GM12864 (cell line): Measurements from ENCODE around the gene LIPM.

Experiments
- DNase-seq: peaks from one replicate; pipeline ENCODE4 v3.0.0-alpha.2; 2011; ENCODE audit warnings: low read depth
- H3K4me3 ChIP-seq: 2 replicates; pipeline ENCODE4 v1.5.1; 2011; ENCODE audit warnings: mild to moderate bottlenecking, low read depth, low read length, control low read depth
- TF ChIP-seq, protein P1 (sequence below): IDR thresholded peaks from 2 replicates; pipeline ENCODE4 v1.5.1; 2011; ENCODE audit warnings: low read depth, mild to moderate bottlenecking, moderate library complexity, low read length, control low read depth, inconsistent platforms; ENCODE audit errors: missing control alignments

The LIPM gene

DNA sequence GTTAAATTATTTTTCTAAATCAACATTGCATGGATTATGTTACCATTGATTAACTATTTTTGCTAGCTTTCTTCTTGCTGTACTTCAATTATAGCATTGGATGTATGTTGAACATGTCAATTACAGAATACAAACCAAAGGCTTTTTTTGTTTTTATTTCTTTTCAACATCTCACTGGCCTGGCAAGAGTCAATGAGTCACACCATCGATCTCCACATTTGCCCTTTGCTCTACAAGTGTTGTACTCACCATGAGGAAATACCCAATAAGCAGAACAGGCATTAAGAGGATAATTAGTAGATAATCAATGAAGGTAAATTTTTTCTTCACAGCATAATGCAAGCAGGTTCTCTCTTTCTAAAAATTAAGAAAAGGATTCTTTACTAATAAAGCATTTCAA, 25.8 kb downstream of the LIPM start:
- no peak for DNase-seq
- TF ChIP-seq, protein P1, sequence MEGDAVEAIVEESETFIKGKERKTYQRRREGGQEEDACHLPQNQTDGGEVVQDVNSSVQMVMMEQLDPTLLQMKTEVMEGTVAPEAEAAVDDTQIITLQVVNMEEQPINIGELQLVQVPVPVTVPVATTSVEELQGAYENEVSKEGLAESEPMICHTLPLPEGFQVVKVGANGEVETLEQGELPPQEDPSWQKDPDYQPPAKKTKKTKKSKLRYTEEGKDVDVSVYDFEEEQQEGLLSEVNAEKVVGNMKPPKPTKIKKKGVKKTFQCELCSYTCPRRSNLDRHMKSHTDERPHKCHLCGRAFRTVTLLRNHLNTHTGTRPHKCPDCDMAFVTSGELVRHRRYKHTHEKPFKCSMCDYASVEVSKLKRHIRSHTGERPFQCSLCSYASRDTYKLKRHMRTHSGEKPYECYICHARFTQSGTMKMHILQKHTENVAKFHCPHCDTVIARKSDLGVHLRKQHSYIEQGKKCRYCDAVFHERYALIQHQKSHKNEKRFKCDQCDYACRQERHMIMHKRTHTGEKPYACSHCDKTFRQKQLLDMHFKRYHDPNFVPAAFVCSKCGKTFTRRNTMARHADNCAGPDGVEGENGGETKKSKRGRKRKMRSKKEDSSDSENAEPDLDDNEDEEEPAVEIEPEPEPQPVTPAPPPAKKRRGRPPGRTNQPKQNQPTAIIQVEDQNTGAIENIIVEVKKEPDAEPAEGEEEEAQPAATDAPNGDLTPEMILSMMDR: no peak
- H3K4me3 ChIP-seq: no peak overlapping the region

DNA sequence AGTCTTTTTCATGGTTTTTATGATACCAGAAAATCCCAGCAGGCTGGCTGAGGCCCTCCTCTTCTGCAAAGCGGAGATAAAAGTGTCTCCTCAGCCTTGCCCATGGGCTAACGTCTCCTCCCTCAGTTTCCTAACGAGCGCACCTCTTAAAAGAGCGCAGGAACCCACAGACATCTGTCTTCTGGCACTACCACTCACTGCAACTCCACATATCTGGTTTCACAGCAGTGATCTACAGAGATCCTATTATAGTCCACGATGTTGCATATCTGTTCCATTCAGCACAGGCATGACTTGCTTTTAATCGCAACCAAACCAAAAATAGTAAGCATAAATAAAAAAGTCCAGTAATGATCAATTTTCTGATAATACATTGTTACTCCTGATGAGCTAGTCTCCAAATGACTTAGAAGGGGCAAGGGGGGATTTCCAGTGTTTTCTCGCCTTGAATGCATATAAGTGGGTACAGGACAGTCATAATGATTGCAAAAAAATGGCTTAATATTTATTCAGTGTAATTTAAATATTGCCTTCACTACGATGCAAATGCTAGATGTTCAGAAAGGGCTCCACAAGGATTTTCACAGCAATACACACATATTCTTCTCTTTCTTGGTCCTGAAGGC, 28.2 kb downstream of the LIPM start:
- TF ChIP-seq, protein P1: no peak
- no peak overlapping the region for H3K4me3 ChIP-seq
- no peak for DNase-seq

DNA sequence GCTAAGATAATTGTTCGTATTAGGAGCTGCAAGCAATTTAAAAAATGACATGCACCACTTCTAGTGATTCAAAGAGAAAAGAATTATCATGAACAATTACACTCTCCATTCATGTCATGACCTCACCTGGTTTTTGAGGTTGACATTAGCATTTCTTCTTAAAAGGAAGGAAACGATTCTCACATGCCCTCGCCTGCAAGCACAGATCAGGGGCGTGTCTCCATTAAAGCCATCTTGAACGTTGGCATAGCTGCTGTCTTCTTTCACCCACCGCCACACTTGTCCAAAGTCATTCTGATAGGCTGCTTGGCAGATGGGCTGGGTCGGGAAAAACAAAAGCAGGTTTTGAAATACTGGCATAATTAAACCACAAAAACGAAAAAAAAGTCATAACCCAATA, 29.2 kb downstream of the LIPM start:
- no peak overlapping the region for H3K4me3 ChIP-seq
- DNase-seq: no peak
- TF ChIP-seq, protein P1: no peak

DNA sequence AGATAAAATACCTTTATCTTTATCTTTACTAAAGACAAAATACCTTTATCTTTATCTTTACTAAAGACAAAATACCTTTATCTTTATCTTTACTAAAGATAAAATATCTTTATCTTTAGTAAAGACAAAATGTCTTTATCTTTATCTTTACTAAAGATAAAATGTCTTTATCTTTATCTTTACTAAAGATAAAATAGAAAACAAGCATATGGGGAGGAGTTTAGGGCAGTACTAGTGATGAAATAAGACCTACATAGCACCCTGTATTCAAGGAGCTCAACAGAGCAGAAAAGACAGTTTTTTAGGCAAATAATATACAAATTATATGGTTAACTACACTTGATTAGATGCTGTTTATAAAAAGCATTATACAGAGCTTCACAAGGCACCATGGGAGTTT, 29.8 kb downstream of the LIPM start:
- H3K4me3 ChIP-seq: no peak overlapping the region
- TF ChIP-seq, protein P1: no peak
- no peak for DNase-seq

DNA sequence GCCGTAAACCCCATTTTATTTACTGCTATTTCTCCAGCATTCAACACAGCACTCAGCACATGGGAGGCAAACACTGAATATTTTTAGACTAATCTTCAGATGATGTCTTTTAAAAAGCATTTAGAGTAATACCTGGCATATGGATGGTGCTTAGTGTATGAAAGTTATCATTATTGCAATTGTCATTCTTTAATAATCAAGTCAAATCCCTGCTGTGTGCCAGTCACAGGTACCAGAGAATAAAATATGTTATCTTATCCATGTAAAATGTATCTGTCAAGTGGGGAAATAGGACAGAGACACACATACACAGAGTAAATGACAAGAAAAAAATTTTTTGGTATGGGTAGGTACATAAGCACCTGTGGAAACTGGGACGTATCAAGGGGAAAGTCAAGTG, 30.6 kb downstream of the LIPM start:
- no peak for DNase-seq
- TF ChIP-seq, protein P1: no peak
- H3K4me3 ChIP-seq: no peak overlapping the region

DNA sequence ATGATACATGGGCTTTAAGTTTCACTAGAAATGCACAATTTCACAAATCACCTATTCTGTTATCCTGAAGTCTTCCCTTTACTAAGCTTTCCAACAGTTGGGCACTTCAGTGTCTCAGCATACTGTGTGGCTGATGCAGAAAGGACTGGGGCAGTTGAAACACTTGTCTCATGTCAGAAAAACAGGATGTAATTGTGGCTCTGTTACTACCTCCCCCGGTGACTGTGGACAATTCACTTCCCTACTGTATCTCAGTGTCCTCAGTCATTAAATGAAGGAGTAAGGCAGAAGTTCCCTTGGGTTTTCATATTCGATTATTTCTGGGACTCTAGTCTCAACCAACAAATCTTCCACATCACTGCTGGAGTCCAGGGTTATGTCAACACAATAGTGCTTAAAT, 31.2 kb downstream of the LIPM start:
- no peak for DNase-seq
- TF ChIP-seq, protein P1: no peak
- no peak overlapping the region for H3K4me3 ChIP-seq

DNA sequence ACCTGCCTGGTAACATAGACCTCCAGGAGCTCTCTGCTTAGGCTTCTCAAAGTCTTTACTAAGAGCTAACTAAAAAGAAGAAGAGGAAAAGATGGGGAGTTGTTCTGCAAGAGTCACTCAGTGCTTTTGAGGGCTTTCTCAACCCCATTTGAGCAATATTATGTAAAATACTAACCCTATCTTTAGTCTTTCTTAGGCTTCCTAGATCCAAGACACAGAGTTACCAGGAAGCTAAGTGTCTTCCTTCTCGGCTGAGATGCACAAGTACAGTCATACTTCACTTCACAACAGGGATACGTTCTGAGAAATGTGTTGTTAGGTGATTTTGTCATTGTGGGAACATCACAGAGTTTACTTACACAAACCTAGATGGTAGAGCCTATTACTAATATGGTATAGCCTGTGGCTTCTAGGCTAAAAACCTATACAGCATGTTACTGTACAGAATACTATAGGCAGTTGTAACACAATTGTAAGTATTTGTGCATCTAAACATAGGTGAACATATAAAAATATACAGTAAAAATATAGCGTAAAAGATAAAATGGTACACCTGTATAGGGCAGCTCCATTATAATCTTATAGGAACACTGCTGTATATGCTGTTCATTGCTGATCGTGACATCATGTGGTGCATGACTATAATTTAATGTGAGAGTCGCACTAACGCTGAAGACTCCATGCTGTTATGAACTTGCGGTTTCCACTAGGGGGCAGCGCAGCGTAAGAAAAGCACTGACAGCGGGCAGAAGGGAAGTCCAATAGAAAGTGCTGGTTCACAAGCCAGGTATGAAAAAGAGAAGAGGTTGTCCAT, 32.8 kb downstream of the LIPM start:
- TF ChIP-seq, protein P1: peak; percentile 84
- H3K4me3 ChIP-seq: no peak overlapping the region
- peak; percentile 72 for DNase-seq
